Measurements from ENCODE around the gene DCP1B.

The DCP1B gene

DNA sequence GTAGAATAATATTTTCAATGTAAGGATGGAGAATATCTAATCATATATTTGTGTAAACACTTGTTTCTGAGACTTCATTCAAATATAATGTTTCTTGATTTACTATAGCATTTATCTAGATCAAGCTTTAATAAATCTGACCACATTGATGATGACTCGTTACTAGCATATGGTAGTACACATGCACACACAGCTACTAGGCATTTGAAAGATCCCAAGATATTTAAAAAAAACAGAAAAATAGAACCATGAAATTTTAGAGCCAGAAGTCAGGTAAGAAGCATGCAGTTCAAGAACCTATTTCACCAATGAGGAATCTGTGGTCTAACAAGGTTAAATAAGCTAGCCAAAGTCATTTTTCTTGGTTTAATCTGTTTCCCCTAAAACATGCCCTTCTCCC lies 32.0 kb downstream of the DCP1B start:
- no peak overlapping the region for H3K4me3 ChIP-seq (ENCODE audit: control insufficient read depth, low read depth, low read length)
- peak; percentile 29 for DNase-seq (ENCODE audit: low read depth)
- TF ChIP-seq, protein P1, sequence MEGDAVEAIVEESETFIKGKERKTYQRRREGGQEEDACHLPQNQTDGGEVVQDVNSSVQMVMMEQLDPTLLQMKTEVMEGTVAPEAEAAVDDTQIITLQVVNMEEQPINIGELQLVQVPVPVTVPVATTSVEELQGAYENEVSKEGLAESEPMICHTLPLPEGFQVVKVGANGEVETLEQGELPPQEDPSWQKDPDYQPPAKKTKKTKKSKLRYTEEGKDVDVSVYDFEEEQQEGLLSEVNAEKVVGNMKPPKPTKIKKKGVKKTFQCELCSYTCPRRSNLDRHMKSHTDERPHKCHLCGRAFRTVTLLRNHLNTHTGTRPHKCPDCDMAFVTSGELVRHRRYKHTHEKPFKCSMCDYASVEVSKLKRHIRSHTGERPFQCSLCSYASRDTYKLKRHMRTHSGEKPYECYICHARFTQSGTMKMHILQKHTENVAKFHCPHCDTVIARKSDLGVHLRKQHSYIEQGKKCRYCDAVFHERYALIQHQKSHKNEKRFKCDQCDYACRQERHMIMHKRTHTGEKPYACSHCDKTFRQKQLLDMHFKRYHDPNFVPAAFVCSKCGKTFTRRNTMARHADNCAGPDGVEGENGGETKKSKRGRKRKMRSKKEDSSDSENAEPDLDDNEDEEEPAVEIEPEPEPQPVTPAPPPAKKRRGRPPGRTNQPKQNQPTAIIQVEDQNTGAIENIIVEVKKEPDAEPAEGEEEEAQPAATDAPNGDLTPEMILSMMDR (IDR thresholded peaks at IDR 0.05; ENCODE audit: control insufficient read depth, insufficient read depth, low read depth, low read length, missing control alignments): no peak

- DNase-seq (ENCODE audit: low read depth): no peak
- H3K4me3 ChIP-seq (ENCODE audit: control insufficient read depth, low read depth, low read length): no peak overlapping the region
- TF ChIP-seq, protein P1 (IDR thresholded peaks at IDR 0.05; ENCODE audit: control insufficient read depth, insufficient read depth, low read depth, low read length, missing control alignments): no peak
Observed at GRCh38 chr12:1970331-1970900, 33.8 kb downstream of the DCP1B start.

DNA sequence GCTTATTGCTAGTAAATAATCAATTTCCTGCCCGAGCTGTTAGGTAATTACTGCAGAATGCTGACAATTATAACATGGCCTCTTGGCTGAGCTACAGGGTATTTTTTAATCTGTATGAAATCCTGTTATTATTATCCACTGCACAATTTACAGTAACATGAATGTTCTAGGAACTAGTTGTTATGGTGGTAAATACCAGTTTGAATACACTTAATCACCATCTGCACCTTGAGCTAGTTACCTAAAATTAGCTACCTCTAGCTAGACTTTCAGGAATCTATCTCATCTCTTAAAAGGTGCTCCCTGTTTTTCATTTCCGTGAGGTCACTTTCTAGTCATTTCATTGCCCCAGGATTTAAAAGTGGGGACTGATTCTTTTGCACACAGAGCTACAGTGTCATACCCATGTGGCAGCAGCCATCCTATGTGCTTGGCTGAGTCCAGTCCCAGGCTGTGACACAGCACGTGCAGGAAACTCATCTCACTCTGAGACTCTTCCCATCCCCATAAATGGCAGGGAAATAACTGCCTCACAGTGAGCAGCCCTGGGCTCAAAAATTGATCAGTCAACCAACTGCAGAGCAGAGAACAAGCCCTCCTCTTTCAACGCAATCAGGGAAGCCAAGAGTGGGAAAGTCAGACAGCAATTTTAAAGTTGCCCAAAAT lies 37.6 kb downstream of the DCP1B start:
- TF ChIP-seq, protein P1 (IDR thresholded peaks at IDR 0.05; ENCODE audit: control insufficient read depth, insufficient read depth, low read depth, low read length, missing control alignments): no peak
- DNase-seq (ENCODE audit: low read depth): no peak
- H3K4me3 ChIP-seq (ENCODE audit: control insufficient read depth, low read depth, low read length): no peak overlapping the region

GRCh38 chr12:1965916-1966315 lies 38.3 kb downstream of the DCP1B start:
- no peak overlapping the region for H3K4me3 ChIP-seq (ENCODE audit: control insufficient read depth, low read depth, low read length)
- no peak for DNase-seq (ENCODE audit: low read depth)
- TF ChIP-seq, protein P1 (IDR thresholded peaks at IDR 0.05; ENCODE audit: control insufficient read depth, insufficient read depth, low read depth, low read length, missing control alignments): no peak

DNA sequence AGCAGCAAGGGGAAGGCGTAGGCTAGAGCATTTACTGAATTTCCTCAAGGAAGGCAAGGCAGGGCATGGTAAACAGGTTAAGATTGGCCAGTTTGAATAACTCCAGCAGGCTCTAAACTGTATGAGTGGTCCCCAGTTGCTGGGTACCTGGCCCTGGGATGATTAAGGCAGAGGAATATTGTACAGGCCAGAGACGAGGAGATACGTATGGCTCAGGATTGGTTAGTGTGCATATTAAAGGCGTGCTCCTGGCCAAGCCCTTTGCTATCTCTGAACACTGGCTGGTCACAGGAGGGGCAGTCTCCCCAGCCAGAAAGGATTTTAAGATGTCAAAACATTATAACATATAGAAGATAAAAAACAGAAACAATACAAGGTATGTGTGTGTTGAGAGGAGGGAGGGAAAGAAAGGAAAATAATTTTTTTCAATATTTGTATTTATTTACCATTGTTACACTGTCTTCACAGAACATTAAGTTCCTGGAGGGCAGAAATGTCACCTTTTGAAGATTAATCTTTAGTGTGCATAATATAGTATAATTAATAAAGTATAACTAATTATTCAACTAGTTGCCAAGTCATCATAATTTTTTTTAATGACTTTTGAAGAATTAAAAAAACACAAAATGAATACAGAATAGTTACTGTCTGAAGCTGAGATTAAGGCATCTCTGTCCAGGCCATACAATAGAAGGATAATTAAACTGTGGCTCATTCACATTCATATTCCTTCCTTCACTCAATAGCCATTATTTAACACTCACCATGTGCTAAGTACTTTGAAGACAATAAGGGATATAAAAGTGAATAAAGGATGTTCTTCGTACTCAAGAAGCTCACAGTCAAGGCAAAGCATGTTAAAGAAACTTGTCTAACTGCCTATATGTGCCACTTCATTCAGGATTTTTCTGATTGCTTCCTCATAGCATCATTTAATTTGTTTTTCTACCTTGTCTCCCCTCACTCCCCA lies 41.9 kb downstream of the DCP1B start:
- no peak for DNase-seq (ENCODE audit: low read depth)
- TF ChIP-seq, protein P1 (IDR thresholded peaks at IDR 0.05; ENCODE audit: control insufficient read depth, insufficient read depth, low read depth, low read length, missing control alignments): no peak
- no peak overlapping the region for H3K4me3 ChIP-seq (ENCODE audit: control insufficient read depth, low read depth, low read length)

- no peak for DNase-seq (ENCODE audit: low read depth)
- H3K4me3 ChIP-seq (ENCODE audit: control insufficient read depth, low read depth, low read length): no peak overlapping the region
- TF ChIP-seq, protein P1 (IDR thresholded peaks at IDR 0.05; ENCODE audit: control insufficient read depth, insufficient read depth, low read depth, low read length, missing control alignments): no peak
Observed at GRCh38 chr12:1956716-1957115, 47.5 kb downstream of the DCP1B start.
